Muscle of leg (tissue), 11 donors: ENCODE data around the gene DENND5A. TPM values are rescaled to one million over a fixed set of nuclear protein-coding genes. Genes with fewer than 3 reads are reported as not detected.
"Not testable (repeated sequence)": the region's sequence is repeated elsewhere in the genome, so short reads cannot be mapped to it uniquely, and the experiment has no call there.

ENCODE experiments used
- DNase-seq: peaks from one replicate; pipeline ENCODE4 v3.0.0; 2013
- H3K27ac ChIP-seq: one replicate; pipeline ENCODE4 v1.5.1; 2013; ENCODE audit warnings: mild to moderate bottlenecking, low read length, control low read depth
- H3K27me3 ChIP-seq: one replicate; pipeline ENCODE4 v1.6.1; 2013; ENCODE audit warnings: low read length; ENCODE audit not compliant: control insufficient read depth, insufficient read depth
- H3K36me3 ChIP-seq: one replicate; pipeline ENCODE4 v1.6.1; 2013; ENCODE audit warnings: low read length; ENCODE audit not compliant: control insufficient read depth, insufficient read depth
- H3K4me1 ChIP-seq: one replicate; pipeline ENCODE4 v1.6.1; 2013; ENCODE audit warnings: low read length; ENCODE audit not compliant: control insufficient read depth, insufficient read depth
- H3K4me3 ChIP-seq: one replicate; pipeline ENCODE4 v1.5.1; 2013; ENCODE audit warnings: low read length, control low read depth
- H3K9me3 ChIP-seq: replicated peaks from 2 replicates; pipeline ENCODE4 v1.6.1; 2013; ENCODE audit warnings: low read depth, low read length; ENCODE audit not compliant: control insufficient read depth
- WGBS: methylation state at CpG from one replicate; pipeline ENCODE4 v1.1.5; 2013; ENCODE audit warnings: missing lambda C conversion rate; ENCODE audit not compliant: insufficient coverage; 5-methylcytosine and 5-hydroxymethylcytosine counted together
- polyA plus RNA-seq, 8 donors: library from polyadenylated mRNA; unstranded; fragments of 120-200 nt; gene quantifications; one replicate each; pipeline versions ENCODE4 v1.2.1 to v1.2.3, GENCODE V29; 2013; ENCODE audit warnings: inconsistent platforms in 1 of 8, low replicate concordance in 1 of 8; ENCODE audit not compliant: insufficient read length in 8 of 8, insufficient read depth in 1 of 8
- total RNA-seq: library from RNA; stranded (reverse); fragments of 120-200 nt; gene quantifications from one replicate; pipeline ENCODE4 v1.2.4, GENCODE V29; 2013

Gene DENND5A
- total and polyA plus RNA-seq, 9 donors, result 49.7 to 93.0 (median 71.0) TPM

GRCh38 chr11:9266132-9266736, 1.1 kb upstream of the DENND5A start:
- no peak overlapping the region for H3K4me3 ChIP-seq
- no peak overlapping the region for H3K27ac ChIP-seq
- H3K4me1 ChIP-seq, result peaks cover 16% of the 10 kb centered on the region
- peak; percentile 16 for DNase-seq
- H3K27me3 ChIP-seq, result no peaks in the 10 kb centered on the region
- H3K36me3 ChIP-seq, result no peaks in the 10 kb centered on the region
- no peaks in the 10 kb centered on the region for H3K9me3 ChIP-seq
- WGBS, result 73% methylated on average over 7 of the region's 13 CpGs

GRCh38 chr11:9264316-9265210, 587 bp downstream of the DENND5A start:
- peak overlapping the region; percentile 99 for H3K4me3 ChIP-seq
- H3K9me3 ChIP-seq, result no peaks in the 10 kb centered on the region
- H3K36me3 ChIP-seq, result no peaks in the 10 kb centered on the region
- no peaks in the 10 kb centered on the region for H3K27me3 ChIP-seq
- DNase-seq, result peak; percentile 95
- H3K4me1 ChIP-seq, result peaks cover 21% of the 10 kb centered on the region
- H3K27ac ChIP-seq, result peak overlapping the region; percentile 99
- under 1% methylated on average over 69 of the region's 76 CpGs for WGBS

- H3K36me3 ChIP-seq, result no peaks in the 10 kb centered on the region
- no peaks in the 10 kb centered on the region for H3K9me3 ChIP-seq
- H3K27me3 ChIP-seq, result no peaks in the 10 kb centered on the region
- H3K4me3 ChIP-seq, result peak overlapping the region; percentile 99
- DNase-seq, result no peak
- peak overlapping the region; percentile 99 for H3K27ac ChIP-seq
- peaks cover 22% of the 10 kb centered on the region for H3K4me1 ChIP-seq
- WGBS, result 0% methylated on average over 5 of the region's 9 CpGs
These were observed 1.3 kb downstream of the DENND5A start for GRCh38 chr11:9263840-9264315.

GRCh38 chr11:9260838-9261146, 4.4 kb downstream of the DENND5A start:
- H3K9me3 ChIP-seq, H3K4me3 ChIP-seq, H3K36me3 ChIP-seq, H3K27me3 ChIP-seq, H3K27ac ChIP-seq, DNase-seq: not testable (repeated sequence)
- H3K4me1 ChIP-seq, result peaks cover 19% of the 10 kb centered on the region
- WGBS, result no CpG with 5 or more reads among the region's 2 CpGs

DNA sequence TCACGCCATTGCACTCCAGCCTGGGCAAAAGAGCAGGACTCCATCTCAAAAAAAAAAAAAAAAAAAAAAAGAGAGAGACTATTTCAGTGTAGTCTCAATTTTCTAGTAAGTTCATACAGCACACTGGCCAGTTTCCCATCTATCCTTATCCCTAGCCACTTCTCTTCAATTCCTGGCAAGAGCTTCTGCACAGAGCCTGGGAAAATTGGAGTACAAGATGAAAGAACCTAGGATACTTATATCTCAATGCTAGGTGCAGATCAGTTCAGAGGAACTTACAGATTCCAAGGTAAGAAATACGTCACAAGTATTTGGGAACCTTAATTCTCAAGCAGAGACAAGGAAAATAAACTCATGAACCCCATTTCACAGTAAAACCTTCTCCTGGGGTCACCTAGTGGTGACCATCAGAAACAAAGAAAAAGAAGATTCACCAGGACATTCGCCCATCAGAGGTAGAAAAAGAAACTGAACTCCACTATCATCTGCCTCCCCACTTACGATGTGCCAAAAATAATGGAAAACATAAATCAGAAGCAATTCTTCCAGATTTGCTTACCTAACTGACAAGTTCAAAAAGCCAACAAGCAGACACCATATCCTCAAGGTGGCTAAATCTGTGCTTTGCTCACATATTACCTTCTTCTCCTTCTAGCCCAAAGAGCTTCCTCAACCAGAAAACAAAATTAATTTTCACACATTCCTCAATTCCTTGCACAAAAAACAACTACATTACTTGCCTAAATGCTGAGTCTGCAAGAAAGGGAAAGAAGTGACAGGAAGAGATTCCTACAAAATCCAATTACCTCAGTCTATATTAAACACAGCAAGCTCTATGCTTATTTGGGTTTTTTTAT, 4.9 kb downstream of the DENND5A start:
- Histone ChIP-seq H3K36me3 (peaks cover 4% of the 10 kb centered on the region), H3K9me3 (no peaks in the 10 kb centered on the region), H3K4me1 (peaks cover 17% of the 10 kb centered on the region), H3K27me3 (no peaks in the 10 kb centered on the region), H3K4me3 (no peak overlapping the region), H3K27ac (peak overlapping the region; percentile 20)
- WGBS, result 33% methylated on average over 1 of the region's 4 CpGs
- peak; percentile 79 for DNase-seq

GRCh38 chr11:9258279-9258678, 6.9 kb downstream of the DENND5A start:
- H3K27ac ChIP-seq, DNase-seq, H3K9me3 ChIP-seq, H3K27me3 ChIP-seq, H3K36me3 ChIP-seq, H3K4me3 ChIP-seq: not testable (repeated sequence)
- H3K4me1 ChIP-seq, result peaks cover 15% of the 10 kb centered on the region
- WGBS, result 80% methylated on average over 1 of the region's 4 CpGs

- peaks cover under 1% of the 10 kb centered on the region for H3K4me1 ChIP-seq
These were observed 10.7 kb downstream of the DENND5A start for GRCh38 chr11:9254416-9254815.

GRCh38 chr11:9253086-9253485, 12.1 kb downstream of the DENND5A start:
- H3K36me3 ChIP-seq, result peaks cover 14% of the 10 kb centered on the region
- no peaks in the 10 kb centered on the region for H3K9me3 ChIP-seq
- peak overlapping the region; percentile 20 for H3K27ac ChIP-seq
- WGBS, result 60% methylated on average over 1 of the region's 3 CpGs
- no peak overlapping the region for H3K4me3 ChIP-seq
- H3K27me3 ChIP-seq, result no peaks in the 10 kb centered on the region
- no peaks in the 10 kb centered on the region for H3K4me1 ChIP-seq
- DNase-seq, result no peak

More at GRCh38 chr11:9254416-9254815, 10.7 kb downstream of the DENND5A start:
- Histone ChIP-seq H3K9me3 (no peaks in the 10 kb centered on the region), H3K27me3 (no peaks in the 10 kb centered on the region), H3K36me3 (peaks cover 14% of the 10 kb centered on the region), H3K27ac (no peak overlapping the region), H3K4me3 (no peak overlapping the region)
- no CpG with 5 or more reads among the region's 3 CpGs for WGBS
- DNase-seq, result no peak

- no peak overlapping the region for H3K27ac ChIP-seq
These were observed 13.8 kb downstream of the DENND5A start for GRCh38 chr11:9251311-9251710.

GRCh38 chr11:9250139-9250582, 15.0 kb downstream of the DENND5A start:
- 57% methylated on average over 2 of the region's 2 CpGs for WGBS

More at GRCh38 chr11:9251311-9251710, 13.8 kb downstream of the DENND5A start:
- 66% methylated on average over 2 of the region's 3 CpGs for WGBS
- Histone ChIP-seq H3K27me3 (no peaks in the 10 kb centered on the region), H3K4me3 (no peak overlapping the region), H3K4me1 (no peaks in the 10 kb centered on the region), H3K36me3 (peaks cover 14% of the 10 kb centered on the region), H3K9me3 (no peaks in the 10 kb centered on the region)
- no peak for DNase-seq

More at GRCh38 chr11:9250139-9250582, 15.0 kb downstream of the DENND5A start:
- H3K9me3 ChIP-seq, result no peaks in the 10 kb centered on the region
- H3K4me3 ChIP-seq, result no peak overlapping the region
- H3K36me3 ChIP-seq, result peaks cover 10% of the 10 kb centered on the region
- no peak overlapping the region for H3K27ac ChIP-seq
- H3K27me3 ChIP-seq, result no peaks in the 10 kb centered on the region
- no peak for DNase-seq
- no peaks in the 10 kb centered on the region for H3K4me1 ChIP-seq
